ENCODE data around the gene CCDC142. TPM values are rescaled to one million over a fixed set of nuclear protein-coding genes. Genes with fewer than 3 reads are reported as not detected.

Gene CCDC142
- total and polyA plus RNA-seq, 2 of the 8 experiments (the other 6 are each of a cell fraction or from before 2014, with no cell fraction given) = 6.0 to 10.7 TPM

GRCh38 chr2:74436848-74437695 lies 45.7 kb downstream of the CCDC142 start:
- Histone ChIP-seq H2AK5ac (ENCODE audit: low read depth, low read length) (no peak overlapping the region), H3K23ac (ENCODE audit: insufficient read length) (no peak overlapping the region), H3K14ac (ENCODE audit: insufficient read length) (no peak overlapping the region), H3K27ac (ENCODE audit: low read depth, low read length) (no peak overlapping the region), H3K4me1 (replicated peaks in 1 of 4; ENCODE audit: control insufficient read depth in 3 of 4, insufficient read depth in 4 of 4, low read length in 3 of 4) (peaks cover 4 to 24% (median 16%) of the 10 kb centered on the region in 4 experiments; a peak in 6 of 7 replicates), H4K5ac (ENCODE audit: insufficient read length, low read depth, low read length) (no peak overlapping the region), H3K23me2 (ENCODE audit: low read depth, low read length) (peaks cover 5% of the 10 kb centered on the region; the same call in 1 of the 2 replicates), H4K8ac (ENCODE audit: extremely low read depth, insufficient read depth, low read length) (no peak overlapping the region), H3K36me3 (ENCODE audit: control insufficient read depth in 2 of 4, insufficient read depth in 4 of 4, low read length in 3 of 4) (peaks cover 3 to 10% (median 6%) of the 10 kb centered on the region in 4 experiments; a peak in 7 of 8 replicates), H3K9ac (replicated peaks in 1 of 4; ENCODE audit: extremely low read depth in 1 of 4, low read depth in 3 of 4, low read length in 3 of 4) (no peak overlapping the region), H3K56ac (replicated peaks; ENCODE audit: insufficient read length, low read depth, low read length) (no peak overlapping the region), H4K91ac (replicated peaks; ENCODE audit: insufficient read length, low read length) (no peak overlapping the region), H3K27me3 (replicated peaks in 1 of 4; ENCODE audit: control insufficient read depth in 3 of 4, extremely low read depth in 1 of 4, insufficient read depth in 3 of 4, low read length in 3 of 4) (no peaks in the 10 kb centered on the region), H3K79me1 (ENCODE audit: low read depth, low read length) (peaks cover 22% of the 10 kb centered on the region), H3K4ac (replicated peaks; ENCODE audit: insufficient read length, low read depth, low read length) (no peak overlapping the region), H2BK120ac (replicated peaks; ENCODE audit: low read depth, low read length) (no peak overlapping the region), H2BK12ac (ENCODE audit: low read depth, low read length) (no peak overlapping the region), H3K79me2 (ENCODE audit: control insufficient read depth in 1 of 2, insufficient read depth in 2 of 2, low read length in 2 of 2) (peaks cover 4 to 47% of the 10 kb centered on the region in 2 experiments; a peak in 2 of 4 replicates), H3K9me3 (ENCODE audit: insufficient read depth in 2 of 2, low read depth in 1 of 2, low read length in 1 of 2) (no peaks in the 10 kb centered on the region), H3K18ac (ENCODE audit: extremely low read depth, low read length) (no peak overlapping the region), H3K4me2 (ENCODE audit: insufficient read depth in 1 of 2, low read depth in 2 of 2, low read length in 2 of 2) (peak overlapping the region in 1 of 2 experiments; percentile 11; a peak in 3 of 4 replicates), H2AFZ (ENCODE audit: low read length) (no peak overlapping the region), H4K20me1 (replicated peaks in 1 of 2; ENCODE audit: control insufficient read depth in 1 of 2, insufficient read depth in 2 of 2, low read length in 2 of 2) (peaks cover 6 to 17% of the 10 kb centered on the region in 2 experiments), H3K4me3 (ENCODE audit: extremely low read depth in 1 of 4, insufficient read depth in 2 of 4, low read depth in 3 of 4, low read length in 4 of 4) (peak overlapping the region in 1 of 4 experiments; percentile 12; a peak in 1 of 8 replicates), H2BK5ac (ENCODE audit: low read depth, low read length) (peak overlapping the region; percentile 83; the same call in 1 of the 2 replicates), H2BK20ac (ENCODE audit: low read length) (no peak overlapping the region), H2BK15ac (ENCODE audit: low read length) (0 out of 2 replicates have a peak overlapping the region, but pooled peaks have one; percentile 12)
- TF ChIP-seq JUND (IDR thresholded peaks at IDR 0.05; ENCODE audit: low read length) (peak; percentile 80), POLR2AphosphoS5 (IDR thresholded peaks at IDR 0.05; ENCODE audit: low read depth, low read length) (no peak)
- ChIA-PET CTCF (ENCODE audit: partially characterized antibody) (no interaction called here), POLR2A (ENCODE audit: partially characterized antibody) (interaction anchor here (1.2 to 3.2 kb wide), 4 partner anchors 10 to 232 kb away, joined by 3 to 27 read pairs (median 13); partner anchors contain the start of genes C2orf81 and WDR54)
- no peak for FAIRE-seq
- no peak for DNase-seq (ENCODE audit: low read depth in 1 of 2, low spot score in 2 of 2)
- 74% methylated on average over 6 of the region's 6 CpGs; no CpG with 5 or more reads in 1 of the 2 experiments for WGBS, 2 experiments (ENCODE audit: extremely low coverage in 1 of 2, insufficient coverage in 1 of 2, insufficient read length in 1 of 2, insufficient replicate concordance in 2 of 2, low coverage in 1 of 2, low lambda C conversion rate in 2 of 2, missing lambda C conversion rate in 1 of 2)

All from H1 (cell line).